NCI-H2029 (cell line): ENCODE data around the gene MACF1.

Source experiments
- DNase-seq: peaks from one replicate; lab custom pipeline; 2025; lab: John Stamatoyannopoulos, UW

The MACF1 gene

DNA sequence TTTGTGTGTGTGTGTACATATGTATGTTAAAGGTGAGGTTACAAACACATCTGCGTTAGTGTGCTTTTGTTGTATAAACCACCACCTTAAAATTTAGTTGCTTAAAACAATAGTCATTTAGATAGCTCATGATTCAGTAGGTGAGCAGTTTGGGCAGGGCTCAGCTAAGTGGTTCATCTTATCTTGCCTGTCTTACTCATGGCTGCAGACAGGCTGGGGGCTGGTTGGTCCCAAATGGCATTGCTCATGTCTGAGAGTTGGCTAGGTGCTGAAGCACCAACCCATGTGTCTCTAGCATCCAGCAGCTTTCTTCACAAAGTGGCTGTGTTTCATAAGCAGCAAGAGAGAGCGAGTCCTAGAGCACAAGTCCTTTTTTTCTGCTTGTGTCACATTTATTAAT lies 91.4 kb downstream of the MACF1 start:
- DNase-seq, result no peak

DNA sequence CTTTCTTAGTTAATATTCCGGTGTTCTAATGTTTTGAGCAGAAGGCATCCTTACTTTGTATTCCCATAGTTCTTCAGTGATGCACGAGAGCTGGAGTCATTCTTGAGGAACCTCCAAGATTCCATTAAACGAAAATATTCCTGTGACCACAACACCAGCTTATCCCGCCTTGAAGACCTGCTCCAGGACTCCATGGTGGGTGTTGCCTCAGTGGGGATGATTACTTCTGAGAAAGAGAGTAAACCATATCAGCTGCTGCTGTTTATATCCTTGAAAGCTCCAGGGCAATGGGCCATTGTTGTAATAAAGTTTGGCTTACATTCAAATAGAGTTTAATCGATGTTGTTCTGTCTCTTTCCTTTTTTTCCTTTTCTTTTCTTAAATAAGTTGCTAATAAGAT lies 93.1 kb downstream of the MACF1 start:
- DNase-seq, result no peak

GRCh38 chr1:39301606-39302005 lies 97.1 kb downstream of the MACF1 start:
- DNase-seq, result no peak

DNA sequence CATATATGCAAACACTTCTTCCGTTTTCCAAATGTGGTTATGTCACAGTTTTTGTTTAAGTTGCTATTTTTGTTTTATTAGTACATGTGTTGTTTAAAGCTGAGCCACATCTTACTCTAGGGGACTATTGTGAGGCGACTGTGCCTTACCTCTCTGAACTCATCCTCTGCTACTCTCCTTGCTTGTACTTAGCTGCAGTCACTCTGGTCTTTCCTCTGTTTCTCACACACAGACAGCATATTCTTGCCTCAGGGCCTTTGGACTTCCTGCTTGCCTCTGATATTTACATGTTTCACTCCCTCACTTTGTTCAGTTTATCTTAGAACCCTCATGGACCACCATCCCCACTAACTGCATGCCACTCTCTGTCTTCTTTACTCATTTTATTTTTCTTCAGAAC lies 101.1 kb downstream of the MACF1 start:
- no peak for DNase-seq

- no peak for DNase-seq
Measured at GRCh38 chr1:39310015-39310414, 105.5 kb downstream of the MACF1 start.

- DNase-seq, result no peak
Measured at GRCh38 chr1:39310691-39311090, 106.2 kb downstream of the MACF1 start.

DNA sequence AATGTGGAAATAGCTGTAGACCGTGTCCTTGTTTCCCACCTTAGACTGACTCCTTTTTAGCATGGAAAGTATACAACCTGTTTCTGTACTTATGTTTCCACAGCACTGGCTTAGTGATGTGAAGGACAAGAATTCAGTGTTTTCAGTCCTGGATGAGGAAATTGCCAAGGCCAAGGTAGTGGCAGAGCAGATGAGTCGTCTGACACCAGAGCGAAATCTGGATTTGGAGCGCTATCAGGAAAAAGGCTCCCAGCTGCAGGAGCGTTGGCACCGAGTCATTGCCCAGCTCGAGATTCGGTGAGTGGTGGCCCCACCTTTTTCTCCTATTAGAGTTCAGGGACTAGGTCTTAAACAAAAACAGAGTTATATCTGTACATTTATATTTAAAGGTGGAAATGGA lies 112.6 kb downstream of the MACF1 start:
- DNase-seq, result no peak

- peak; percentile 98 for DNase-seq
Measured at GRCh38 chr1:39317910-39318633, 113.6 kb downstream of the MACF1 start.

- DNase-seq, result no peak
Measured at GRCh38 chr1:39321979-39322378, 117.5 kb downstream of the MACF1 start.

- DNase-seq, result no peak
Measured at GRCh38 chr1:39322431-39322830, 117.9 kb downstream of the MACF1 start.

DNA sequence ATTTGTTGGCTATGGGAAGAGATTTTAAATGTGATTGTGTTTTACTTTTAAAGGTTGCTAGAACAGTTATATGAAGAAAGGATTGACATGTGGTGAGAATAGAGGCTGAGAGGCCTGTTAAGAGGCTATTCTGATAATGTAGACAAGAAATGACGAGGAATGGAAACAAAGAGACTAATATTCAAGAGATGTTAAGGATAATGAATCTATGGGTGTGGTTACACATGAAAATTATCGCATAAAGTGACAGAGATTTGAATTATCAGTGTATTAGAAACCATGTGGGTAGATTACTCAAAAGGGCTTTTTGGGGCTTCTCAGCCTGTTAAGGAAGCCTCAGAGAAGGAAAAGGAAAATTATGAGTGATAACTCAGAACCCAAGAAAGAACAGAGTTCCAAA lies 120.4 kb downstream of the MACF1 start:
- no peak for DNase-seq

- no peak for DNase-seq
Measured at GRCh38 chr1:39326836-39327235, 122.3 kb downstream of the MACF1 start.

DNA sequence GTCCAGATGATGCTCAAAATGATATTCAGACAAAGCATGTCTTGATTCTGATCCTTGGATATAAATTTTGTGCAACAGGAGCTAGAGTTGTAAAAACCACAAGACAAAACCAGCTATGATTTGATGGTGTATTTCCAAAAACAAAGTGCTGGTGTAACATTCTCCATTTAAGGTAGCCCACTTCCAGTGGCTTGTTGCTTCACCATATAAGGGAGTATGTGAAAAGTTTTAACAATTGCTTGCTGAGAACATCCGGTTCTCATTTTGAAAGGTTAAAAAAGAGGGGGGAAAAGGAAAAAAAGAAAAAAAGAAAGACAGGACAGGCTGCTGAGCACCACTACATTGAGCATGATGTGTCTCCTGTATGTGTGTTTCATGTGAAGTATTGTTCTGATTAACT lies 123.6 kb downstream of the MACF1 start:
- DNase-seq, result no peak

- DNase-seq, result no peak
Measured at GRCh38 chr1:39328586-39329121, 124.2 kb downstream of the MACF1 start.

DNA sequence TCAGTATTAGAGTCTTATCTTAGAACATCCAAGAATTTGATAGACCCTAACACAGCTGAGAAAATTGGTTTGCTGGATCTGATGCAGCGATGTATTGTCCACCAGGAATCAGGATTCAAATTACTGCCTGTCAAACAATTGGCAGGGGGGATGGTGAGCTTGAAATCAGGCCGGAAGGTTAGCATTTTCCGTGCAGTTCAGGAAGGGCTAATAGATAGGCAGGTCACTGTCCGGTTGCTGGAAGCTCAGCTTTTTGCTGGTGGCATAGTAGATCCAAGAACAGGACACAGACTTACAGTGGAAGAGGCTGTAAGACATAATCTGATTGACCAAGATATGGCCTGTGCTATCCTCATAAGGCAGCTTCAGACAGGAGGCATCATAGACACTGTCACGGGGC lies 127.2 kb downstream of the MACF1 start:
- DNase-seq, result no peak

GRCh38 chr1:39332291-39332690 lies 127.8 kb downstream of the MACF1 start:
- no peak for DNase-seq

DNA sequence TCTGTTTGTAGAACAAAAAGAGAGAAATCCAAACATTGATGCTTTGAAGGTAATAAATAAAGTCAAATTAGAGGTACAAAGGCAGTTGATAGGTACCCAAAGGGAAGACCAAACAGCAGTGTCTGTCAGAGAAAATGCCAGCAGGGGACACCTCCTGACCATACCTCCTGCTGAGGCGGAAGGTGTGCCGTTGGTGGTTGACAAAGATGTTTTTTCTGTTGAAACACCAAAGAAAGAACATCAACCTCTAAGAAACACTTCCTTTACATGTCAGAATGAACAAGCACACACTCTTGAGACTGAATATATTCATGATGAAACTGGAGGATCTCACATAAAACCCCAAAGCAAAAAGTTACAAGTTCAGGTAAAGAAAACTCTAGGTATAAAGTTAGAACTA lies 128.3 kb downstream of the MACF1 start:
- no peak for DNase-seq

- DNase-seq, result peak; percentile 46
Measured at GRCh38 chr1:39333296-39333695, 128.8 kb downstream of the MACF1 start.

GRCh38 chr1:39335216-39335615 lies 130.7 kb downstream of the MACF1 start:
- no peak for DNase-seq

DNA sequence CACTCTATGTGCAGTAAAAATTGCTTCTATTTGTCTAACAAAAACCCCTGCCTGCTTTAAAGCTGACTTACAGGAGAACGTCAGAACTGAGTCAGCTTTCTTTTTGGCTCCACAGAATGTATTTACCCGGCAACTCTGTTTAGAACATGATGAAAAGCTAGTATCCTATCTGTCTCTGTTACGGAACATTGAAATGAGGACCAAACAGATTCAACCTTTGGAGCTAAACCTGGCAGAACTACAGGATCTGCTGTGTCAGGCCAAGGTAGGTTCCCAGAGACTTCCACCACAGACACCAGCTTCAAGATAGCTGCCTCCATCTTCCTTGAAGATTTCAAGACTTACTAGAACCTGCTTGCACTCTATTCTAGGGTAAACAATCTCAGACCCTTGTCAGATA lies 132.6 kb downstream of the MACF1 start:
- DNase-seq, result no peak

GRCh38 chr1:39342776-39343175 lies 138.3 kb downstream of the MACF1 start:
- DNase-seq, result no peak

DNA sequence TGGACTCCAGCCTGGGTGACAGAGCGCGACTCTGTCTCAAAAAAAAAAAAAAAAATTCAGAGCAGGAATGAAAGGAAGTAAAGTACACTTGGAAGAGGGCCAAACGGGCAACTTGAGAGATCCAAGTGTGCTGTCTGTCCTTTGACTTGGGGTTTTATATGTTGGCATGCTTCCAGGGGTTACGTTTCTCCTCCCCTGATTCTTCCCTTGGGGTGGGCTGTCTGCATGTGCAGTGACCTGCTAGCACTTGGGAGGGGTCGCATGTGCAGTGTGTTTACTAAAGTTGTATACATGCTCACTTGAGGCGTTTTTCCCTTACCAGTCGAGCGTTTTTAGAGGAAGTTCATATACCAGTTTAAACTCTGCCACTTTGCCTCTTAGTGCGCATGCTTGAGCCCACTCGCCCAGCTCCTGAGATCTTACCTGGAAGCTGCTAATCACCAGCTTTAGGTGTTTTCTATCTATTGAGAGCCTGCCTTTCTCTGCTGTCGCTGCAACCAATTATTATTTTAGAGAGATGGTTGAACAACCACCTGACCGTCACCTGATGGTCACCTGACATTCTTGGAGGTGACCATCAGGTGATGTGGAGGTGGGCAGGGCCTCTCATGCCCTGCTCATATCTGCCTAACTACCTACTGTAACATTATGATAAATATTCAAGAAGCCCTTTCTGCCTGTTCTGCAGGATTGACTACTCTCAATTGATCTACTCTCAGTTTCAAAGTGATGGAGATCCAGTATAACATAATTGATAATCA lies 140.1 kb downstream of the MACF1 start:
- DNase-seq, result peak; percentile 97

- DNase-seq, result no peak
Measured at GRCh38 chr1:39346872-39347271, 142.4 kb downstream of the MACF1 start.
